HepG2 (cell line): ENCODE measurements around the gene C9orf78. TPM values are rescaled to one million over a fixed set of nuclear protein-coding genes. Genes with fewer than 3 reads are reported as not detected.

Experiments
- ATAC-seq: fragments of 200-7000 bp; cut with Tn5 transposase; 3 replicates; pipeline ENCODE4 v1.9.1; 2020; ENCODE audit warnings: mild to moderate bottlenecking, moderate library complexity
- BruUV-seq: library from RNA; stranded (reverse); fragments of 400-500 nt; replicated peaks from 2 replicates; lab custom pipeline; 2021; lab: Mats Ljungman, UMichigan
- CTCF ChIA-PET: fragments of 300-600 bp; formaldehyde crosslinking; extraction: SDS; loops from one replicate; lab custom pipeline; 2021; ENCODE audit warnings: low total read pairs, inconsistent platforms, low intra/inter-chr PET ratio; lab: Yijun Ruan, JAX
- POLR2A ChIA-PET: fragments of 350-600 bp; sonication (Branson Sonifier 250); formaldehyde crosslinking; loops from one replicate; lab custom pipeline; 2020; ENCODE audit warnings: antibody characterized with exemption, inconsistent platforms; lab: Yijun Ruan, JAX
- DNase-seq: peaks from one replicate; pipeline ENCODE4 v3.0.0-alpha.2; 2015; ENCODE audit warnings: low spot score
- FAIRE-seq: peaks from 3 replicates; lab custom pipeline; 2011; peaks lifted over from hg19 to GRCh38; lab: Jason Lieb, UNC
- H2AFZ ChIP-seq: one replicate; pipeline ENCODE4 v1.6.1; 2011; ENCODE audit warnings: low read length, inconsistent platforms
- H3K27ac ChIP-seq: fragments of 300-600 bp; 3 replicates; pipeline ENCODE4 v1.8.0; 2011; ENCODE audit warnings: mixed run types, mild to moderate bottlenecking, mixed read lengths, low read length, inconsistent platforms; ENCODE audit not compliant: insufficient read depth; ENCODE audit errors: extremely low read length
- H3K27me3 ChIP-seq, 2 experiments: fragments of 200-600 bp in 1 of 2; 2 replicates in 1 of 2; 3 replicates in 1 of 2; pipeline versions ENCODE4 v1.6.0 to v1.8.0; 2011; ENCODE audit warnings: low read length in 2 of 2, mild to moderate bottlenecking in 2 of 2, moderate library complexity in 2 of 2, inconsistent platforms in 1 of 2; ENCODE audit not compliant: insufficient read depth in 2 of 2, control insufficient read depth in 1 of 2
- H3K36me3 ChIP-seq, 2 experiments: fragments of 200-600 bp in 1 of 2; replicated peaks in 1 of 2; 2 replicates in 1 of 2; 3 replicates in 1 of 2; pipeline versions ENCODE4 v1.5.1 to v1.8.0; 2011; ENCODE audit warnings: low read length in 2 of 2, inconsistent platforms in 1 of 2; ENCODE audit not compliant: insufficient read depth in 2 of 2, control insufficient read depth in 1 of 2
- H3K4me1 ChIP-seq: 2 replicates; pipeline ENCODE4 v1.5.1; 2012; ENCODE audit warnings: low read length, inconsistent platforms; ENCODE audit not compliant: insufficient read depth
- H3K4me2 ChIP-seq: 2 replicates; pipeline ENCODE4 v1.6.0; 2011; ENCODE audit warnings: low read depth, low read length, inconsistent platforms
- H3K4me3 ChIP-seq, 3 experiments: fragments of 200-600 bp in 1 of 3; sonication (generic), shearing (Covaris generic) in 1 of 3; replicated peaks in 1 of 3; 2 replicates each; pipeline ENCODE4 v1.5.1; 2011 to 2016; ENCODE audit warnings: low read length in 3 of 3, inconsistent platforms in 2 of 3, low read depth in 2 of 3, mild to moderate bottlenecking in 2 of 3, control low read depth in 1 of 3, mixed read lengths in 1 of 3; ENCODE audit not compliant: insufficient read depth in 1 of 3
- H3K79me2 ChIP-seq: one replicate; pipeline ENCODE4 v1.6.1; 2011; ENCODE audit warnings: low read length, inconsistent platforms; ENCODE audit not compliant: insufficient read depth
- H3K9ac ChIP-seq: 2 replicates; pipeline ENCODE4 v1.6.0; 2011; ENCODE audit warnings: mild to moderate bottlenecking, low read depth, low read length, inconsistent platforms; ENCODE audit not compliant: insufficient read depth
- H3K9me3 ChIP-seq: 2 replicates; pipeline ENCODE4 v1.5.1; 2012; ENCODE audit warnings: mild to moderate bottlenecking, low read length
- H4K20me1 ChIP-seq: 2 replicates; pipeline ENCODE4 v1.6.0; 2011; ENCODE audit warnings: inconsistent platforms, mild to moderate bottlenecking, low read length, moderate library complexity; ENCODE audit not compliant: insufficient read depth
- HOXA9 ChIP-seq: sonication (generic); formaldehyde crosslinking; IDR thresholded peaks from 2 replicates; pipeline ENCODE4 v1.8.1; 2022; ENCODE audit warnings: missing genetic modification reagents, mild to moderate bottlenecking, moderate library complexity, borderline replicate concordance
- NCOA1 ChIP-seq: sonication (generic); formaldehyde crosslinking; IDR thresholded peaks from 2 replicates; pipeline ENCODE4 v1.9.0; 2021; ENCODE audit warnings: missing genetic modification reagents
- NFRKB ChIP-seq: fragments of 450-650 bp; IDR thresholded peaks from 2 replicates; pipeline ENCODE4 v1.6.1; 2017
- SMARCE1 ChIP-seq: fragments of 450-650 bp; IDR thresholded peaks from 2 replicates; pipeline ENCODE4 v1.6.1; 2017; ENCODE audit warnings: borderline replicate concordance
- TFDP1 ChIP-seq: IDR thresholded peaks from 2 replicates; pipeline ENCODE4 v1.6.1; 2016; ENCODE audit warnings: missing compliant biosample characterization, missing genetic modification reagents, borderline replicate concordance
- ZBTB37 ChIP-seq: sonication (generic); formaldehyde crosslinking; IDR thresholded peaks from 2 replicates; pipeline ENCODE4 v1.4.0; 2020; ENCODE audit warnings: mild to moderate bottlenecking, missing genetic modification reagents
- ZNF180 ChIP-seq: sonication (generic); formaldehyde crosslinking; IDR thresholded peaks from 2 replicates; pipeline ENCODE4 v1.4.0; 2020; ENCODE audit warnings: low read depth, missing genetic modification reagents, borderline replicate concordance
- ZNF337 ChIP-seq: sonication (generic); formaldehyde crosslinking; IDR thresholded peaks from 2 replicates; pipeline ENCODE4 v1.5.1; 2020; ENCODE audit warnings: missing genetic modification reagents, low read depth, mild to moderate bottlenecking, borderline replicate concordance
- ZNF362 ChIP-seq: sonication (generic); formaldehyde crosslinking; IDR thresholded peaks from 2 replicates; pipeline ENCODE4 v1.4.0; 2020; ENCODE audit warnings: missing genetic modification reagents, mild to moderate bottlenecking, borderline replicate concordance
- ZNF510 ChIP-seq: sonication (generic); formaldehyde crosslinking; IDR thresholded peaks from 2 replicates; pipeline ENCODE4 v1.4.0; 2020; ENCODE audit warnings: low read depth, mild to moderate bottlenecking, missing genetic modification reagents
- ZNF749 ChIP-seq: sonication (generic); formaldehyde crosslinking; IDR thresholded peaks from 2 replicates; pipeline ENCODE4 v1.8.0; 2022; ENCODE audit warnings: mild to moderate bottlenecking, missing genetic modification reagents, moderate library complexity, borderline replicate concordance
- WGBS: methylation state at CpG from one replicate; pipeline ENCODE4 v1.1.6; 2017; ENCODE audit warnings: low lambda C conversion rate; 5-methylcytosine and 5-hydroxymethylcytosine counted together
- in situ Hi-C: cut with HindIII; loops from 2 replicates; pipeline ENCODE4 v1.10.0; 2017; ENCODE audit warnings: low pct_unique_long_range_greater_than_20kb; ENCODE audit not compliant: extremely low pct_ligation_motif_present
- intact Hi-C: fragments of 100-400 bp; cut with micrococcal nuclease; formaldehyde crosslinking; loops from one replicate; pipeline ENCODE4 v1.10.0; 2022; ENCODE audit not compliant: unreplicated experiment
- polyA plus RNA-seq, 8 experiments: library from polyadenylated mRNA; depleted of rRNA in 3 of 8; stranded (reverse) in 7 of 8; unstranded in 1 of 8; fragments of >200 nt; fragmentation: Illumina TruSeq in 4 of 8; extraction: Trizol in 4 of 8; gene quantifications; 2 replicates each; pipeline versions ENCODE4 v1.2.1 to v1.2.3, GENCODE V29; 2011 to 2016; ENCODE audit warnings: low read depth in 4 of 8, missing spikeins in 1 of 8, mixed read lengths in 1 of 8; ENCODE audit not compliant: insufficient read depth in 1 of 8
- total RNA-seq, 5 experiments: library from RNA; depleted of rRNA; stranded (reverse); fragments of >200 nt; fragmentation: Illumina TruSeq; extraction: Trizol; gene quantifications; 2 replicates each; pipeline ENCODE4 v1.2.3, GENCODE V29; 2016; ENCODE audit warnings: low read depth in 1 of 5

C9orf78 gene
- total and polyA plus RNA-seq, 2 of the 13 experiments (the other 11 are each of a cell fraction or from before 2014, with no cell fraction given) = 18.4 to 35.5 TPM

- TF ChIP-seq ZNF510 (CRISPR knock-in tag) = no peak
- no peak for TF ChIP-seq ZBTB37 (CRISPR knock-in tag)
- no peak for TF ChIP-seq NCOA1 (CRISPR knock-in tag)
- TF ChIP-seq NFRKB = no peak
- TF ChIP-seq ZNF749 (CRISPR knock-in tag) = no peak
- TF ChIP-seq SMARCE1 = no peak
- TF ChIP-seq, all 625 proteins: peak for 43
Measured at GRCh38 chr9:129884220-129885017, 49.3 kb upstream of the C9orf78 start (continued).

GRCh38 chr9:129881547-129882324 is 46.7 kb upstream of the C9orf78 start:
- H3K9me3 ChIP-seq = no peaks in the 10 kb centered on the region
- no peaks in the 10 kb centered on the region for H4K20me1 ChIP-seq
- no peak overlapping the region for H3K4me2 ChIP-seq
- in situ Hi-C loops = loop anchor here (10.0 kb wide), 1 partner anchor 223 kb away; no protein-coding TSS in a partner anchor
- intact Hi-C loops = no loop called here
- no peaks in the 10 kb centered on the region for H3K79me2 ChIP-seq
- WGBS = 81% methylated on average over 7 of the region's 19 CpGs
- peaks cover 15% of the 10 kb centered on the region for H3K4me1 ChIP-seq
- H3K9ac ChIP-seq = no peak overlapping the region
- ATAC-seq (no peak), FAIRE-seq (no peak), DNase-seq (no peak)
- BruUV-seq = no TSS peak
- H2AFZ ChIP-seq = no peak overlapping the region
- no peak overlapping the region for H3K27ac ChIP-seq
- no peak overlapping the region for H3K4me3 ChIP-seq
- ChIA-PET POLR2A (no interaction called here), CTCF (no interaction called here)
- H3K27me3 ChIP-seq = no peaks in the 10 kb centered on the region; a peak in 1 of 5 replicates
- no peaks in the 10 kb centered on the region; a peak in 1 of 5 replicates for H3K36me3 ChIP-seq
- TF ChIP-seq HOXA9 (CRISPR knock-in tag) = no peak
- TF ChIP-seq ZNF362 (CRISPR knock-in tag) = no peak
- no peak for TF ChIP-seq ZNF337 (CRISPR knock-in tag)
- TF ChIP-seq TFDP1 = no peak
- TF ChIP-seq ZNF180 (CRISPR knock-in tag) = no peak
